ENCODE data around the gene KCTD1. TPM values are rescaled to one million over a fixed set of nuclear protein-coding genes. Genes with fewer than 3 reads are reported as not detected.

KCTD1 gene
- total and polyA plus RNA-seq, 10 of the 15 experiments (the other 5 are each of a cell fraction or from before 2014, with no cell fraction given): 1.5 to 13.4 (median 5.5) TPM

- Histone ChIP-seq H3K4me1 (ENCODE audit: control insufficient read depth, insufficient read depth, low read length) (peaks cover 27% of the 10 kb centered on the region), H3K9ac (ENCODE audit: control insufficient read depth, insufficient read depth, low read length) (no peak overlapping the region), H2AFZ (ENCODE audit: control insufficient read depth, low read depth, low read length) (peak overlapping the region; percentile 25; the same call in 1 of the 2 replicates), H4K20me1 (ENCODE audit: control insufficient read depth, insufficient read depth) (no peaks in the 10 kb centered on the region), H3K27ac (ENCODE audit: control insufficient read depth, insufficient read depth) (peak overlapping the region; percentile 2; the same call in 1 of the 2 replicates), H3K79me2 (ENCODE audit: control insufficient read depth, insufficient read depth, low read length) (no peaks in the 10 kb centered on the region), H3K36me3 (ENCODE audit: control insufficient read depth in 2 of 2, insufficient read depth in 2 of 2, low read length in 1 of 2) (no peaks in the 10 kb centered on the region), H3K9me3 (replicated peaks; ENCODE audit: control insufficient read depth, insufficient read depth, low read length) (no peaks in the 10 kb centered on the region), H3K4me2 (ENCODE audit: control insufficient read depth, insufficient read depth) (peak overlapping the region; percentile 82), H3K4me3 (no peak overlapping the region), H3K27me3 (replicated peaks in 1 of 2; ENCODE audit: control insufficient read depth in 2 of 2, insufficient read depth in 2 of 2, low read length in 1 of 2) (no peaks in the 10 kb centered on the region)
- in situ Hi-C loops (cut with MboI): loop anchor here (25.0 kb wide), 1 partner anchor 565 kb away; no protein-coding TSS in a partner anchor
- TF ChIP-seq SUPT20H (IDR thresholded peaks at IDR 0.05; ENCODE audit: borderline replicate concordance, control insufficient read depth, low read depth, low read length): no peak
- TF ChIP-seq RBBP5 (conservative IDR thresholded peaks at IDR 0.05): no peak
- no peak for TF ChIP-seq ZNF207 (IDR thresholded peaks at IDR 0.05; ENCODE audit: borderline replicate concordance)
- no peak for TF ChIP-seq PAX5 (IDR thresholded peaks at IDR 0.05; ENCODE audit: borderline replicate concordance, low read depth, low read length)
- TF ChIP-seq NR2F1 (conservative IDR thresholded peaks at IDR 0.05): peak; percentile 49; the same call in 1 of the 2 replicates
- no peak for TF ChIP-seq ZBTB33 (IDR thresholded peaks at IDR 0.05)
- TF ChIP-seq ZNF24 (IDR thresholded peaks at IDR 0.05): peak; percentile 68
- TF ChIP-seq MTA2 (IDR thresholded peaks at IDR 0.05; ENCODE audit: low read depth): peak; percentile 53; the same call in 1 of the 2 replicates
- peak; percentile 30; the same call in 1 of the 2 replicates for TF ChIP-seq SPI1 (IDR thresholded peaks at IDR 0.05; ENCODE audit: borderline replicate concordance, insufficient read depth, low read depth, low read length)
- TF ChIP-seq SMAD5 (IDR thresholded peaks at IDR 0.05; ENCODE audit: low read depth): no peak
- TF ChIP-seq BCL11A (IDR thresholded peaks at IDR 0.05; ENCODE audit: low read depth, low read length): no peak
- peak; percentile 69; the same call in 1 of the 2 replicates for TF ChIP-seq ESRRA (IDR thresholded peaks at IDR 0.05; ENCODE audit: low read length)
- peak in 1 of 2 experiments; percentile 38; a peak in 2 of 4 replicates for TF ChIP-seq IKZF2 (IDR thresholded peaks at IDR 0.05)
- no peak for TF ChIP-seq BHLHE40 (IDR thresholded peaks at IDR 0.05; ENCODE audit: borderline replicate concordance in 1 of 2, low read depth in 2 of 2, low read length in 1 of 2)
- TF ChIP-seq POU2F2 (IDR thresholded peaks at IDR 0.05; ENCODE audit: borderline replicate concordance, low read depth, low read length): no peak
- SMC1A ChIA-PET (ENCODE audit: uncharacterized antibody, unreplicated experiment): interaction anchor here (0.9 to 4.0 kb wide), 5 partner anchors 9 to 224 kb away, joined by 3 to 16 read pairs (median 3); no protein-coding TSS in a partner anchor
- RAD21 ChIA-PET (ENCODE audit: unreplicated experiment): interaction anchor here (0.7 to 1.3 kb wide), 4 partner anchors 17 to 124 kb away, joined by 3 read pairs; no protein-coding TSS in a partner anchor
- WGBS (ENCODE audit: insufficient coverage, insufficient replicate concordance, low lambda C conversion rate, missing lambda C conversion rate): 51% methylated on average over 6 of the region's 6 CpGs
- POLR2A ChIA-PET: interaction anchor here (1.1 to 1.6 kb wide), 2 partner anchors 16 to 65 kb away, joined by 3 to 5 read pairs; no protein-coding TSS in a partner anchor
- CTCF ChIA-PET: interaction anchor here (1.5 to 3.4 kb wide), 4 partner anchors 12 to 39 kb away, joined by 3 to 14 read pairs (median 5); no protein-coding TSS in a partner anchor
- ATAC-seq (peak; percentile 74), DNase-seq (ENCODE audit: low read depth, low spot score) (no peak), FAIRE-seq (peak; percentile 89)
- intact Hi-C loops (cut with micrococcal nuclease; ENCODE audit: unreplicated experiment): no loop called here
- BruUV-seq (replicated peaks): no TSS peak
Measured at GRCh38 chr18:26422472-26423162, 125.7 kb downstream of the KCTD1 start.
